Mesenchymal stem cell (in vitro differentiated cells and primary cell): ENCODE results near the gene AGK.

Experiments
- DNase-seq: peaks from one replicate; pipeline ENCODE4 v3.0.0-alpha.2; 2013
- H2AFZ ChIP-seq: one replicate; pipeline ENCODE4 v1.6.1; 2013; ENCODE audit warnings: low read depth, mild to moderate bottlenecking, control low read depth, inconsistent platforms, low read length, moderate library complexity
- H2AK5ac ChIP-seq: 2 replicates; pipeline ENCODE4 v1.6.1; 2013; ENCODE audit warnings: low read length, moderate library complexity, mild to moderate bottlenecking, inconsistent platforms; ENCODE audit not compliant: severe bottlenecking
- H2BK120ac ChIP-seq: one replicate; pipeline ENCODE4 v1.6.1; 2013; ENCODE audit warnings: low read depth, mild to moderate bottlenecking, inconsistent platforms, low read length, moderate library complexity
- H2BK12ac ChIP-seq, 2 experiments: one replicate each; pipeline ENCODE4 v1.6.1; 2013; ENCODE audit warnings: inconsistent platforms in 2 of 2, low read length in 2 of 2, mild to moderate bottlenecking in 2 of 2, moderate library complexity in 2 of 2, control low read depth in 1 of 2
- H2BK15ac ChIP-seq: one replicate; pipeline ENCODE4 v1.6.1; 2013; ENCODE audit warnings: mild to moderate bottlenecking, low read depth, inconsistent platforms; ENCODE audit not compliant: poor library complexity, severe bottlenecking
- H2BK5ac ChIP-seq: 2 replicates; pipeline ENCODE4 v1.6.1; 2013; ENCODE audit warnings: low read depth, mild to moderate bottlenecking, low read length, control low read depth, inconsistent platforms; ENCODE audit not compliant: poor library complexity, severe bottlenecking
- H3K14ac ChIP-seq, 2 experiments: one replicate each; pipeline ENCODE4 v1.6.1; 2013; ENCODE audit warnings: inconsistent platforms in 2 of 2, low read length in 2 of 2, control low read depth in 1 of 2, mild to moderate bottlenecking in 1 of 2, moderate library complexity in 1 of 2
- H3K18ac ChIP-seq, 2 experiments: one replicate each; pipeline ENCODE4 v1.6.1; 2013; ENCODE audit warnings: inconsistent platforms in 2 of 2, low read length in 2 of 2, control low read depth in 1 of 2, low read depth in 1 of 2, mild to moderate bottlenecking in 1 of 2
- H3K23ac ChIP-seq, 2 experiments: one replicate each; pipeline ENCODE4 v1.6.1; 2013; ENCODE audit warnings: inconsistent platforms in 2 of 2, low read length in 2 of 2, mild to moderate bottlenecking in 2 of 2, moderate library complexity in 2 of 2, control low read depth in 1 of 2
- H3K27ac ChIP-seq: 2 replicates; pipeline ENCODE4 v1.5.1; 2013; ENCODE audit warnings: mild to moderate bottlenecking, moderate library complexity, low read length, control low read depth, inconsistent platforms; ENCODE audit not compliant: poor library complexity, severe bottlenecking
- H3K27me3 ChIP-seq, 2 experiments: 2 replicates each; pipeline versions ENCODE4 v1.6.1 to v1.7.0; 2013; ENCODE audit warnings: low read length in 2 of 2, mild to moderate bottlenecking in 2 of 2, moderate library complexity in 2 of 2, control low read depth in 1 of 2, inconsistent platforms in 1 of 2; ENCODE audit not compliant: control insufficient read depth in 1 of 2, insufficient read depth in 1 of 2
- H3K36me3 ChIP-seq, 2 experiments: 2 replicates each; pipeline versions ENCODE4 v1.6.1 to v1.7.0; 2013; ENCODE audit warnings: low read length in 2 of 2, control low read depth in 1 of 2, inconsistent platforms in 1 of 2, low read depth in 1 of 2, mild to moderate bottlenecking in 1 of 2; ENCODE audit not compliant: insufficient read depth in 2 of 2, control insufficient read depth in 1 of 2
- H3K4ac ChIP-seq, 2 experiments: one replicate each; pipeline ENCODE4 v1.6.1; 2013; ENCODE audit warnings: inconsistent platforms in 2 of 2, low read length in 2 of 2, mild to moderate bottlenecking in 2 of 2, moderate library complexity in 2 of 2, control low read depth in 1 of 2, low read depth in 1 of 2
- H3K4me1 ChIP-seq: 2 replicates; pipeline ENCODE4 v1.6.1; 2013; ENCODE audit warnings: low read depth, low read length, control low read depth; ENCODE audit not compliant: control insufficient read depth, insufficient read depth
- H3K4me2 ChIP-seq: 2 replicates; pipeline ENCODE4 v1.6.1; 2013; ENCODE audit warnings: low read length, mild to moderate bottlenecking, inconsistent platforms; ENCODE audit not compliant: poor library complexity, severe bottlenecking
- H3K4me3 ChIP-seq, 2 experiments: 2 replicates each; pipeline versions ENCODE4 v1.5.1 to v1.7.0; 2013; ENCODE audit warnings: low read length in 2 of 2, mild to moderate bottlenecking in 2 of 2, control low read depth in 1 of 2, low read depth in 1 of 2; ENCODE audit not compliant: insufficient read depth in 1 of 2
- H3K79me1 ChIP-seq: replicated peaks from 2 replicates; pipeline ENCODE4 v1.6.1; 2013; ENCODE audit warnings: mild to moderate bottlenecking, control low read depth, low read length, inconsistent platforms; ENCODE audit not compliant: poor library complexity, severe bottlenecking
- H3K9ac ChIP-seq: 2 replicates; pipeline ENCODE4 v1.7.0; 2013; ENCODE audit warnings: mild to moderate bottlenecking, low read length, moderate library complexity
- H3K9me3 ChIP-seq: 2 replicates; pipeline ENCODE4 v1.7.0; 2013; ENCODE audit warnings: mild to moderate bottlenecking, low read length; ENCODE audit not compliant: control insufficient read depth
- H4K8ac ChIP-seq: one replicate; pipeline ENCODE4 v1.6.1; 2013; ENCODE audit warnings: inconsistent platforms, mild to moderate bottlenecking, low read length, moderate library complexity
- H4K91ac ChIP-seq: one replicate; pipeline ENCODE4 v1.6.1; 2013; ENCODE audit warnings: mild to moderate bottlenecking, low read length, inconsistent platforms
- WGBS: methylation state at CpG from one replicate; pipeline ENCODE4 v1.1.7; 2013; ENCODE audit warnings: mixed read lengths; 5-methylcytosine and 5-hydroxymethylcytosine counted together

The AGK gene

DNA sequence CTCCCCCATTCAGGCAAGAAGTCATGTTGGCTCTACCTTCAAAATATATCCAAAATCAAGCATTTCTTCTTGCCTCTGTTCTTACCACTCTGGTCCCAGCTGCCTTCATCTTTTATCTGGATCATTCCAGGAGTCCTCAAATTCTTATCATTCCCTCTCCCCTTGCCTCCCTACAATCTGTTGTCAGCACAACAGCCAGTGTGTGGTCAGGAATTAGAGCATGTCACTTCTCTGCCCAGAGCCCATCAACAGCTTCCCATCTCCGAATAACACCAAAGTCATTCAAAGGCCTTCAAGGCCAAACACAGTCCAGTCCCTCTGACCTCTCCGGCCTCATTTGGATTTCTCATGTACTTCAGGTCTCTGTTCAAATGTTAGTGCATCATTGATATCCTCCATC is 80.3 kb downstream of the AGK start:
- no peak overlapping the region for H3K4ac ChIP-seq
- no peak overlapping the region for H4K8ac ChIP-seq
- no peak overlapping the region for H3K14ac ChIP-seq
- no peak overlapping the region for H3K4me3 ChIP-seq
- 92% methylated on average over 2 of the region's 2 CpGs for WGBS
- no peak overlapping the region for H2BK120ac ChIP-seq
- no peaks in the 10 kb centered on the region for H3K4me1 ChIP-seq
- no peak overlapping the region for H3K9ac ChIP-seq
- no peak overlapping the region for H3K18ac ChIP-seq
- H3K27ac ChIP-seq: no peak overlapping the region
- no peak overlapping the region for H3K4me2 ChIP-seq
- H2BK15ac ChIP-seq: no peak overlapping the region
- no peak overlapping the region for H4K91ac ChIP-seq
- H3K23ac ChIP-seq: no peak overlapping the region
- H3K36me3 ChIP-seq: peaks cover 3 to 10% of the 10 kb centered on the region in 2 experiments
- no peak overlapping the region for H2BK12ac ChIP-seq
- H3K79me1 ChIP-seq: no peaks in the 10 kb centered on the region
- no peaks in the 10 kb centered on the region for H3K27me3 ChIP-seq
- H2BK5ac ChIP-seq: no peak overlapping the region
- H3K9me3 ChIP-seq: no peaks in the 10 kb centered on the region
- no peak overlapping the region for H2AK5ac ChIP-seq
- DNase-seq: no peak
- no peak overlapping the region for H2AFZ ChIP-seq

- no peak overlapping the region for H4K91ac ChIP-seq
- no peak overlapping the region for H2BK15ac ChIP-seq
- no peak overlapping the region for H3K4ac ChIP-seq
- no peaks in the 10 kb centered on the region for H3K4me1 ChIP-seq
- no peak overlapping the region for H2BK5ac ChIP-seq
- peaks cover 3 to 10% of the 10 kb centered on the region in 2 experiments for H3K36me3 ChIP-seq
- H3K4me3 ChIP-seq: no peak overlapping the region
- no peak overlapping the region for H2AFZ ChIP-seq
- DNase-seq: no peak
- no peak overlapping the region for H3K23ac ChIP-seq
- no peak overlapping the region for H3K14ac ChIP-seq
- no peak overlapping the region for H2BK120ac ChIP-seq
- 97% methylated on average over 5 of the region's 5 CpGs for WGBS
- H3K27me3 ChIP-seq: no peaks in the 10 kb centered on the region
- H3K4me2 ChIP-seq: no peak overlapping the region
- H3K18ac ChIP-seq: no peak overlapping the region
- no peak overlapping the region for H2AK5ac ChIP-seq
- no peak overlapping the region for H4K8ac ChIP-seq
- H3K79me1 ChIP-seq: no peaks in the 10 kb centered on the region
- no peak overlapping the region for H3K9ac ChIP-seq
- H3K27ac ChIP-seq: no peak overlapping the region
- no peaks in the 10 kb centered on the region for H3K9me3 ChIP-seq
- no peak overlapping the region for H2BK12ac ChIP-seq
Measured at GRCh38 chr7:141634065-141634464, 82.9 kb downstream of the AGK start.

DNA sequence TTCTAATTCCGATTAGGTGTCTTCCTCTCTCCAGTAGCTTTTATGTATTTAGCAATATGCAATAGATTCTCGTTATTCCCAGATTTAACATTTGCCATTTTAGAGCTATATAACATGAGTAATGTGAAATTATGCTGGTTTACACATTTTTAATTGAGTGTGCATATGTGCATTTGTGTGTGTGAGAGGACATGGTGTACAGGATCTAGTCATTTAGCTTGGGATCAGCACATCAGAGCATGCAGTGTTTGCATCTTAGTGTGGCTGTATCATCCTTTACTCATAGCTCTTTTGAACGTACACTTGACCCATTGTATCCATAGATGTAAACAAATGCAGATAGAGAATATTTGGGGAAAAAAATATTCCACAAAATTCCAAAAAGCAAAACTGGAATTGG is 84.8 kb downstream of the AGK start:
- Histone ChIP-seq H3K4me1 (no peaks in the 10 kb centered on the region), H2BK12ac (no peak overlapping the region), H4K91ac (no peak overlapping the region), H3K18ac (no peak overlapping the region), H3K9ac (no peak overlapping the region), H3K79me1 (no peaks in the 10 kb centered on the region), H4K8ac (no peak overlapping the region), H3K27me3 (no peaks in the 10 kb centered on the region), H2BK120ac (no peak overlapping the region), H2AK5ac (no peak overlapping the region), H2AFZ (no peak overlapping the region), H3K9me3 (no peaks in the 10 kb centered on the region), H3K36me3 (peaks cover 3 to 15% of the 10 kb centered on the region in 2 experiments), H3K27ac (no peak overlapping the region), H2BK5ac (no peak overlapping the region), H3K23ac (no peak overlapping the region), H2BK15ac (no peak overlapping the region), H3K14ac (no peak overlapping the region), H3K4me2 (no peak overlapping the region), H3K4ac (no peak overlapping the region), H3K4me3 (no peak overlapping the region)
- no peak for DNase-seq
- 20% methylated on average over 1 of the region's 3 CpGs for WGBS

DNA sequence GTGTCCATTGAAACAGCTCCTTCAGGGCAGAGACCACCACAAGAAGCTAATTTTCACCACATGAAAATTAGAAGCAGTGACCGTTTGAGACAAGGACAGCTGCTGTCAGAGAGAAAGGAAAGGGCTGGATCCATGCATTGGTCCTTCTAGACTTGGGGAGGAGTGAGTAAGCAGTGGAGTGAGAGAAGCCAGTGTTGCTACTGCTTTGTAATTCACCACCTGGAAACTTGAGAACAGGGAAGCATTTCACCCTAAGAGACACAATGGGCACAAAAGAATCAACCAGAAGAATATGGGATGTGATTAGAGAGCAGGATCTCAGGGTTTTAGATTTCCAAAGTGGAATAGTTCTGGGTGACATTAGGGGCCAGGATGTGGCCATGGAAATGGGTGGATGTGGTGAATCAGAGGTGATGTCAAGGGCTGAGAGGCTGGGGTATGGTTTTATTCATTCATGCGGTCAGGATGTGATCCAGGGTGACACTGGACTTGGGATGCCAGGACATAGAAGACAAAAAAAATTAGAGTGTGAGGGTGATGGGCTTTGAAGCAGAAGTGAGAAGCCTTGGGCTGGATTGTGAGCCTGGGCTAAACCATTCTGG is 89.1 kb downstream of the AGK start:
- Histone ChIP-seq H3K9me3 (no peaks in the 10 kb centered on the region), H2BK15ac (no peak overlapping the region), H3K18ac (no peak overlapping the region), H3K27me3 (no peaks in the 10 kb centered on the region), H3K36me3 (peaks cover 7 to 44% of the 10 kb centered on the region in 2 experiments), H3K79me1 (no peaks in the 10 kb centered on the region), H2AK5ac (no peak overlapping the region), H3K23ac (no peak overlapping the region), H3K27ac (no peak overlapping the region), H3K4ac (no peak overlapping the region), H3K4me1 (no peaks in the 10 kb centered on the region), H3K4me3 (no peak overlapping the region), H2BK12ac (no peak overlapping the region), H2BK5ac (no peak overlapping the region), H3K4me2 (no peak overlapping the region), H3K9ac (no peak overlapping the region), H3K14ac (no peak overlapping the region), H2AFZ (no peak overlapping the region), H4K8ac (no peak overlapping the region), H2BK120ac (no peak overlapping the region), H4K91ac (no peak overlapping the region)
- DNase-seq: no peak
- 91% methylated on average over 2 of the region's 2 CpGs for WGBS
